ENCODE data around the gene KCNQ1.

KCNQ1 gene

DNA sequence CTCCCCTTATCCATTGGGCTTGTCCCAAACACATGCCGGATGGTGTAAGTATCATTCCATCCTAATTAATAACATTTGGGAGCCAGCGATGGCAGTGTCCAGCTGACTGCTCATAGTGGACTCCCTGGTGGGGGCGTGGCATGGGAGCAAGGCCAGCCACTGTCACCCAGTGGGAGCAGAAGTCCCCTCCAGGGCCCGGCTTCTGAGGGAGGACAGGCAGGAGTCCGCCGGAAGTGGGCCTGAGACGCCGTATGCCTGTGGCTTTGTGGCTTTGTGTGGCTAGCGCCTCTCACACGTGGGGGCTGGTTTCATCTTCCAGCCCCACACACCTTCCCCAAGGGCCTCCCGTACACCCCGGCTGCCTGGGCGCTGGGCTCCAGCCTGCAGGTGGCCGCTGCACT is 124.5 kb downstream of the KCNQ1 start:
- no peak for DNase-seq (ENCODE audit: low read depth, low spot score)
- H3K4me3 ChIP-seq (ENCODE audit: low read length): no peak overlapping the region

DNA sequence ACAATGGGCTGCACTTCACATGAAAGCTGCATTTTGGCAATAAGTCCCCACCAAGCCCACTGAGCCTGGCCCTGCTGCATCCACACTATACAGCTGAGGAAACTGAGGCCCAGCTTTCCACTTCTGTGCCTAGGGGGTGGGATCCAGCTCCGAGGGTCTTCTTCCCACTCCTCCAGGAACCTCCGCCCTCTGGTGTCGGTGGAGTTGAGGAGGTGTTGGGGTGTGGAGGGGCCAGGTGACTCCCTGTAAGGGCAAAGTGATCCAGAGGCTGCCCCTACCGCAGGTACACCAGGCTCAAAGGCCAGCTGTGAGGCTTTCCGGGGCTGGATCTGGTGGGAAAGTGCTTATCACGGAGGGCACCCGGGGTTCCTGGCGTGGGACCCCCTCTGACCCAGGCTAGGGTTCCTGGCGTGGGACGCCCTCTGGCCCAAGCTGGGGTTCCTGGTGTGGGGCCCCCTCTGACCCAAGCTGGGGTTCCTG is 125.0 kb downstream of the KCNQ1 start:
- no peak for DNase-seq (ENCODE audit: low read depth, low spot score)
- H3K4me3 ChIP-seq (ENCODE audit: low read length): no peak overlapping the region

DNA sequence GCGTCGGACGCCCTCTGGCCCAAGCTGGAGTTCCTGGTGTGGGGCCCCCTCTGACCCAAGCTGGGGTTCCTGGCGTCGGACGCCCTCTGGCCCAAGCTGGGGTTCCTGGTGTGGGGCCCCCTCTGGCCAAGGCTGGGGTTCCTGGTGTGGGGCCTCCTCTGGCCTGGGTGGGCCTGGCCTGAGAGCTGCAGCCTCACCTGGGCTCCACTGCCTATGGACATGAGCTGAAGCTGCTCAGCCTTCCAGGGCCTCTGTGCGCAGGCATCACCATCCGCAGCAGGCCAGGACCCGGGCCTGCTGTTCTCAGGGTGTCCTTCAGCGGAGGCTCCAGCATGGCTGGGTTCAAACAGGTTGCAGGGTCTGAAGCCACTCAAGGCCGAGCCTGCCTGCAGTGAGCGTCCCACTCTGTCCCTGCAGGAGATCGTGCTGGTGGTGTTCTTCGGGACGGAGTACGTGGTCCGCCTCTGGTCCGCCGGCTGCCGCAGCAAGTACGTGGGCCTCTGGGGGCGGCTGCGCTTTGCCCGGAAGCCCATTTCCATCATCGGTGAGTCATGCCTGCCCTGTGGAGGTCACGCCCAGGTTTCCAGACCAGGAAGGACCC is 125.5 kb downstream of the KCNQ1 start:
- no peak overlapping the region for H3K4me3 ChIP-seq (ENCODE audit: low read length)
- no peak for DNase-seq (ENCODE audit: low read depth, low spot score)

DNA sequence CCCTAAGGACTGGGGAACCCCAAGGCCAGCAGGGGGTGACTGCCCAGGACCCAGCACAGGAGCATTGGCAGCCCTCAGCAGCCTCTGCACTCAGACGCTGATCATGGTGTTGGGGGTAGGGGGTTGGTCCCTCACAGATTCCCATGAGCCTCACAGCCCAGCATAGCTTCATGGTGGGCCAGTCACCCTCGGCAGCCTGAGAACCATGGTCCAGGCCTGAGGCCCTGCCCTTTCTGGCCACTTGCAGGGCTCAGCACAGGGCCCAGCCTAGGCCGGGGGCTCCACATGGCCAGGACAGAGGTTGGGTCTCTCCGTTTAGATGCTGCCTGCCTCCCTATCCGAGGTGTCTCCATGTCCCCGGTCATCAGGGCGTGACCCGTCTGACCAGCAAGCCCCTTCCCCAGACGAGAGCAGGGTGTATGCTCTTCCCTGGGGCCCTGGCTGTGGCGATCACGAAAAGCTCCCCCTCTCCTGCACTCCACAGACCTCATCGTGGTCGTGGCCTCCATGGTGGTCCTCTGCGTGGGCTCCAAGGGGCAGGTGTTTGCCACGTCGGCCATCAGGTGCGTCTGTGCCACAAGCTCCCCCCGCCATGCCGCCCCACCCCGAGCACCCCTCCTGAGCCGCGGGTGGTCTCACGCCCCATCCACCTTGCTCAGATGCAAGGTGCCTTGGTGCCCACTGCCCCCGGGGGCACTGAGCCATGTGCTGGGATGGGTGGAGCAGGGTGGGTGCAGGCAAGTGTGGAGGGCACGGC is 126.2 kb downstream of the KCNQ1 start:
- no peak overlapping the region for H3K4me3 ChIP-seq (ENCODE audit: low read length)
- DNase-seq (ENCODE audit: low read depth, low spot score): no peak

DNA sequence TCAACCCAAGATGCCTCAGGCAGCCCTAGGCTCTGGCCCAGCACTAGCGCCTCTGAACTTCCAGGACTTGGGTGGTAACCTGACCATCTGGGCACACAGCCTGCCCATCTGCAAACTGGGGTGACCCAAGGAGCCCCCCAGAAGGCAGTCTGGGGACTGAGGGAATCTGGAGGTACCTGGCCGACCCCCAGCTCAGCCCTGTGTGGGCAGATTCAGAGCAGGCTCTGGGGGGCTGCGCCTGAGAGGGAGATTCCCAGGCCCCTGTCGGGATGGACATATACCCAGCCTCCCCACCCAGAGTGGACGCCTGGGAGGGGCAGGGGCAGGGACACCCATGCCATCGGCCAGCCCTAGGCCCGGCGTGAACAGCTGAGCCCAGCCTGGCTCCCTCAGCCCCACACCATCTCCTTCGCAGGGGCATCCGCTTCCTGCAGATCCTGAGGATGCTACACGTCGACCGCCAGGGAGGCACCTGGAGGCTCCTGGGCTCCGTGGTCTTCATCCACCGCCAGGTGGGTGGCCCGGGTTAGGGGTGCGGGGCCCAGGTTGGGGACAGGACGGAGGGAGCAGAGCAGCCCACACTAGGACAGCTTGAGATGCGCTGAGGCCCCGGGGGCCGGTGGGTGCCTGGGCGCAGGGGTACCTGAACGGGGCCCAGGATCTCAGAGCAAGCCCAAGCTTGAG is 126.9 kb downstream of the KCNQ1 start:
- no peak overlapping the region for H3K4me3 ChIP-seq (ENCODE audit: low read length)
- no peak for DNase-seq (ENCODE audit: low read depth, low spot score)

DNA sequence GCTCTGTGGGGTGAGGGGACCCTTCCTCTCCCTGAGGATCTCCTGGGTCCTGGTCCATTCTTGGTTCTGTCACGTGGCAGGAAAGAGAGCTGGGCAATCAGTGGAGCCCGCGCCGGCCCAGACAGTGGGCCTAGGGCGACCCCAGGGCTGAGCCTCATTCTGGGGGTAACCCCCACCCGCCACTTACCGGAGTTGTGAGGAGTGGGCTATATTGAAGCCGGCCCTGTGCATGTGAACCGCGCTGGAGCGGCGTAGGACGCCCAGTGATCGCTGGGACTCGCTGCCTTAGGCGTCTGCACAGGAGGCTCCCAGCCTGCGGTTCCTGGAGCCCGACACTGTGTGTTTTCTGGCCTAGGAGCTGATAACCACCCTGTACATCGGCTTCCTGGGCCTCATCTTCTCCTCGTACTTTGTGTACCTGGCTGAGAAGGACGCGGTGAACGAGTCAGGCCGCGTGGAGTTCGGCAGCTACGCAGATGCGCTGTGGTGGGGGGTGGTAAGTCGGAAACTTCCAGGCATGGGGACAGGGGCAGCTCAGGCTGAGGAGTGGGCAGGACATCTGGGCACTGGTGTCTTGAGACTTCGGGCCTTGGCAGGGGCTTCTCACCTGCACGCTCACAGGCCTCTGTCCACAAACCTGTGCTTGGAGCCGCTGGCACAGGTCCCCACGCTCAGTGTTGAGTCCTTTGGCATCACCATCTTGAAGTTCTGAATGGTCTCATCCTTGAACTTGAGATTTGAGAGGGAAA is 127.9 kb downstream of the KCNQ1 start:
- no peak overlapping the region for H3K4me3 ChIP-seq (ENCODE audit: low read length)
- DNase-seq (ENCODE audit: low read depth, low spot score): no peak

DNA sequence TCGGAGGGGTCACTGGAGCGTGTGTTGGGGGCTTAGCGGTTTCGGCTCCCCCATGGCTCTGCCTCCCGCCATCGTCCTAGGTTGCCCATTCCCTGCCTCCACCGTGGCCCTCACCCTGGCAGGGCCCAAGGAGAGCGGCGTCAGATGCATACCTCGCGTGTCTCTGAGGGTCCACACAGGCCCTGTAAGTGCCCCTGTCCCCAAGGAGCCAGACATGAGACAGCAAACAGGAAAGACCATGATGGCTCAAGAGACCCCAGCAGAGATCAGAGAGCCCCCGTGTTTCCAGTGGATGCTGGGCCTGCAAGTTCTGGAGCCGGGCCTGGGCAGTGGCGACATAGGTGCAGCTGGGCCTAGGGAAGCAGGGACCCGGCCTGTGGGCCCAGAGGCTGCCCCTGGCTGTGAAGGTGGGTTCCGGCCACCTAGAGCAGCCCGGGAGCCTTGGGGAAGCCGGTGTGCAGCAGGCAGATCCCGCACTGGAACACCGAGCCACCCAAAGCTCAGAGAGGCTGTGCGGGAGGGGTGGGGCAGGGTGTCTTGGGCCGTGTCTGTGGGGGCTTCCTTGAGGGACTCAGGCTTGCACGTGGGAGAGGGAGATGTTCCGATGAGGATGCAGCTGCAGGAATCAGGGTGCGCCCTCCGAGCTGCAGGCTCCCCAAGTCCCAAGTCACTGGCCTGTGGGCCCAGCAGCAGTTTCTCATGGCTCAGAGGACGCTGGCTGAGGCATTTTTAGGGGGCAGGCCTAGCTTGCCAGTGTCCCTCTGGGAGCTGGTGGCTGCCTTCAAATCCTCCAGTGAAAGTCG is 128.6 kb downstream of the KCNQ1 start:
- DNase-seq (ENCODE audit: low read depth, low spot score): no peak
- H3K4me3 ChIP-seq (ENCODE audit: low read length): no peak overlapping the region

DNA sequence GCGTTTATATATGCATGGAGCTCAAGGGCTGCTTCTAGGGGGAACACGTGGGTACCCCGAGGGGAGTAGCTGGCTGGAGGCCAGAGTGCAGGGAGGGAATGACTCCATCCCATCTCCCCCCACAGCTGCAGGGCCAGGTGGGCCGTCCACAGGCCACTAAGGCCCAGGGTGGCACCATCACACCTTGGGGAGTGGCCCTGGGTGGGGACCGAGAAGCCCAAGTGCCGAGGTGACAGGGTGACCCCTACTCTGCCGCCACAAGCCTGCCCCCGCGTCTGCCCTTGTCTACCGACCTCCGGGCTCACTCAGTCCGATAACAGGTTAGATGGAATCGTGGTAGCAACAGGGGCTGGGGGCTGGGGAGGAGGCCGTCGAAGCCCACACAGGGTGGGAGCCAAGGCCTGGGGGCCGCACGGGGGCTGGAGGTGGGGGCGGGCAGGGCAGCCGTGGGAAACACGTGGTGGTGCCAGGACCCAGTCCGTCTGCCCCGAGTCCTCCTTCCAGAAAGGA is 129.3 kb downstream of the KCNQ1 start:
- no peak overlapping the region for H3K4me3 ChIP-seq (ENCODE audit: low read length)
- DNase-seq (ENCODE audit: low read depth, low spot score): no peak

DNA sequence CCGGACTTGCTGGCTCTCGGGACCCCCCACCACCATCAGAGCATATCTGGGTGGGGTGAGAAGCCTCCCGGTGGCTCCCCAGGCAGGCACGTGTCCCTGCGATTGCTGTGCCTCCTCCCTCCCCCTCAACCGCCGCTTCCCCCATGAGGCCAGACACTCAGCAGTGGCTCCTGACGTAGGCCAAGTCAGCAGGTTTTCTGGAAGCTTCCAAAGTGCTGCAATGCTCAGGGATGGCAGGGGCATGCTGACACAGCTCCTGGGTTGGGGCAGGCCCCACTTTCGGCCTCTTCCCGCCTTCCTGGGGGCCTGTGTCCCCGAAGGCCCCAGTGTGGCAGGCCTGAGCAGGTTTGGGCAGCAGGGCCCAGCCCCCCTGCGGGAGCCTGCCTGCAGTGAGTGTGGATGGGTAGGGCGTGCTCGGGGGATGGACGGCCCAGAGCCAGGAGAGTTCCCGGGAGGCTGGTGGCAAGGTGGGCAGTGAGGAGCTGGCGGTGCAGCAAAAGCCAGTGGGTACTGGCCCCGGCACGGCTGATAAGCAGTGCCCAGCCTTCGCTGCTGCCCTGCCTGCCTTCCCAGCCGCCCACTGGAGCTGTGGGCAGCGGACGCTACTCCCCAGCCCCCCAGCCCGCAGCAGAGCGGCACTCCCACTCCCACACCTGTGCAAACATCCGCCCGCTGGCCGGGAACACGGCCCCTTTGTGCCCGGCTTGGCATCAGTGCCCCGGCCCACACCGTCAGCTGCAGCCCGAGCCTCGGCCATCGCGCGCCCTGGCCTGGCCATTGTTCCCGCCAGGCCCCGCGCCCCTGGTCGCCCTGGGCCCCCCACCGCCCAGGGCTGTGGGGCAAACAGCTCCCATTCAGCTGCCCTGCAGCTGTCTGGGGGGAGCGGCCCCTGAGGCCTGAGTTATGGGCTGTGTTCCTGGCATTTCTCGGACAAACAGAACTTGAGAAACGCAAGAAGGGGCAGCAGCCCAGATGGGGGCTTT is 130.0 kb downstream of the KCNQ1 start:
- H3K4me3 ChIP-seq (ENCODE audit: low read length): no peak overlapping the region

DNA sequence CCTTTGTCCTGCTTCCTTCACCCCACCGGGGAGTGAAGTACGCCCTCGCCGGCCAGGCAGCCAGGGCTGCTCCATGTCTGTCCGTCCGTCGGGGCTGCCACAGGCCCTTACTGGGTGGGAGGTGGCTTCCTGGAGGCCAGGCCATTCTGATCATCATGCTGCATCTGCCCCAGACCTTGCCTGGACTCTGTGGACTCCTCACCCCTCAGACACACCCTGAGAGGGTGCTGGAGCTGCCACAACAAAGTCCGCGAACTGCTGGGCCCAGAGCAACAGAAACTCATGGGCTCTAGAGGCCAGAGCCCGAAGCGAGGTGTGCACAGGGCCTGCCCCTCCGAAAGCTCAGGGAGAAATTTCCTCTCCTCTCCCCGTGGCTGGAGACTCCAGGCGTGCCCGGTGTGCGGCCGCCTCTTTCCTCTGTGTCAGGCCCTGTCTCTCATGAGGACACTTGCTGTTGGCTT is 130.8 kb downstream of the KCNQ1 start:
- no peak for DNase-seq (ENCODE audit: low read depth, low spot score)

More for the DNA sequence above, 130.0 kb downstream of the KCNQ1 start:
- DNase-seq (ENCODE audit: low read depth, low spot score): no peak

DNA sequence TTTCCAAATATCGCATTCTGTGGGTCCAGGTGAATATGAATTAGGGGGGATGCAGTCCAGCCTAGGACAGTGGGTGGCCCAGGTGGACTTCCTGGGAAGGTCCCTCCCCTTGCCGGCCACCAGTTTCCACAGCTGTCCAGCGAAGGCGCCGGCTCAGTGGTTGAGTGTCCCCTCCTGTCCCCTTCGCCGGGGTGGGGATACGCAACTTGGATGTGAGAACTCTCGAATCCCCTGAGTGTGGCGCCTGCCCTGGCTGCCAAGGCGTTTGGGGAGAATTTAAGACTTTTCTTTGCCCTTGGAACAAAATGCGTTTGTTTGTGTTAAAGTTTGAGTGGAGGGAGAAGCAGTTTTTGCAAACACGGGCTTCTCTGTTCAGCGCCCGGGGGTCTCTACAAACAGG is 131.3 kb downstream of the KCNQ1 start:
- no peak overlapping the region for H3K4me3 ChIP-seq (ENCODE audit: low read length)
- DNase-seq (ENCODE audit: low read depth, low spot score): no peak

More for the DNA sequence above, 130.8 kb downstream of the KCNQ1 start:
- no peak overlapping the region for H3K4me3 ChIP-seq (ENCODE audit: low read length)

DNA sequence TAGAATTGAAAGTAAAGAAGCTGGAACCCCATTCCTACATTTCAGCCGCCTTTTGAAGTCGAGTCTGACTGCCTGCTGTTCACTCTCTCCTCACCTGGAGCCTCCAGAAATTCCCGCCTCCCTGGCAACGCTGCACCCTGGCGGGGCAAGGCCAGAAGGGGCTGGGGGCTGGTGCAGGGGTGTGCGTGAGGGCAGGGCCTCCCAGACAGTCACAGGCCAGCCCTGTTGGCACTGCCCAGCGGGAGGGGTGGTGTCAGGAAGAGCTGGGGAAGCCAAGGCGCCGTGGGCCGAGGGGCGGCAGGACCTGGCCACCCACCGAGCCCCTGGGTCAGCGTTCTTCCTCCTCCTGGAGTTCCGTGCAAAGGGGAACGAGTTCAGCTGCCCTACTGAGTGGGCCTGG is 131.7 kb downstream of the KCNQ1 start:
- DNase-seq (ENCODE audit: low read depth, low spot score): no peak
- no peak overlapping the region for H3K4me3 ChIP-seq (ENCODE audit: low read length)

DNA sequence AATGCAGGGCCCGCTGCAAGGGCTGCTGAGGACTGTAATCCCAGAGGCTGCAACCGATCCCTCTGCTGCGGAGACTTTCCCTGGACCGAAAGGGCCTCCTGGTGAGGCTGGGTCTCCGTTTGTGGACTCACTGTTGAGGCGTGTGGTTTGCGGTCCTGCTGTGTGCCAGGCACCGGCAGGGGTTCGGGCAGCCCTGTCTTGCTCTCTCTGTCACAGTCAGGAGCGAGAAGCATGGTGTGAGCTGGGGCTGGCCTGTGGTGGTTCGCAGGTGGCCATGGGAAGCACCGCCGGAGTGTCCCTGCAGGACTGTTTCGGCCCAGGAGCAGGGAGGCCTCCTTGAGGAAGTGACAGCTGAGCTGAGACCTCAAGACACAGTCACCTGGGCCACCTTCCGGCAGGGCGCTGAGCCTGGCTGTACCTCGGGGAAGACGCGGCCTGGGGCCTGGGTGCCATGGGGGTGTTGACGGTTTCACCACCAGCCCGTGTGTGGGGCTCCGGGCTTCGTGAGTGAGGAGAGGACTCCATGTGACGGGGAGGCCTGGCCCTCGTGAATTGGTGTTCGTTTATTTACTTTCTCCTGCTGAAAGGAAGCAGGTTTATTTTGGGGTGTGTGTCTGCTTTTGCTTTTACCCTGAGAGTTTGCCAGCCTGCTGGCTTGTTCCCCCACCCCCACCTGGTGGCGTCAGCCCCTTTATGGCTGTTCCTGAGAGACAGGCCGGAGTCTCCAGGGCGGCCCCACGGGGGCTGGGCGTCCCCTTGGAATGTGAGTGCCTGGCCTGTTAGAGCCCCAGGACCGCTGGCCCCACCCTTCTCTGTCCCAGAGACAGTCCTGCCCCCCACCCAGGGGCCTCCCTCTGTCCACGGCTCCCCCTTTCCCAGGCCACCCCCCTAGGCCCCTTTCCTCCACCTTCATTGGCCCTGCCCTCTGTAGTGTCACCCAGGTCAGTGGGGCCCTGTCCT is 132.5 kb downstream of the KCNQ1 start:
- no peak overlapping the region for H3K4me3 ChIP-seq (ENCODE audit: low read length)

DNA sequence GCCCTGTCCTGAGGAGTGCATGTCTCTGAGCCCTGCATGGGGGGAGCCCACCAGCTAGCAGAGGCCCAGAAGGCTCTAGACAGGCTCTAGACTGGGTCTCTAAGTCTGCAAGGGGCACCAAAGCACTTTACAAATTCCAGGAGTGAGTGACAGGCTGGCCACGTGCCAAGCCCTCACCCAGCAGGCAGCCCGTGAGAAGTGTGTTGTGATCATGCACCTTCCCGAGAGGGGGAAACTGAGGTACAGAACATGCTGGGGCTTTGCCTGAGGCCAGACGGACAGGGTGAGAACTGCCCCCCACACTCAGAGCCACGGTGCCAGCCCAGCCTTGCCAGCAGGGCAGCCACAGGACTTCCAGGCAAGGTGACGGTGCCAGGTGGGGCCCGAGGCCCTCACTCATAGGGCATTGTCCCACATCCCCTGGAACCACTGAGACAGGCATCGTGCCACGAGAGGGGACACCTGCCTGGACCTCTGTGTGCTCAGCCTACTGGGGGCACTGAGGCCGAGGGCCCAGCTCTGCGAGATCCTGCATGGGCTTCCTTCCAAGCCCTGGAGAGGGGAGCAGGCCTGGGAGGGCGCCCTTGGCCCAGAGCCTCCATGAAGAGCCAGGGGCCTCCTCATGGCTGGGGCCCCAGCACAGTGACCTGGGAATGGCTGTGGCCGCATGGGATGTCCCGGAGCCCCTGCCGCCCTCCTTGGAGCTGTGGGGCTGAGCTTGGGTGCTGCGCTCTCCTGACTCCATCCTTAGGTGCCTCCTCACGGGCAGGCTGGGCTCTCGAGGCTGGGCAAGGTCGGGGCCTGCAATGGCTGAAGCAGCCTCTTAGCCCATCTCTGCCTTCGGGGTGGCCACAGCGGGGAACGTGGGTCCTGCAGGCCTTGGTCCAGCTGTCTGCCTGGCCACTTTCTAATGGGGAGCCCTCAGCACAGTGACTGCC is 133.5 kb downstream of the KCNQ1 start:
- no peak for DNase-seq (ENCODE audit: low read depth, low spot score)
- no peak overlapping the region for H3K4me3 ChIP-seq (ENCODE audit: low read length)

More for the DNA sequence above, 132.5 kb downstream of the KCNQ1 start:
- DNase-seq (ENCODE audit: low read depth, low spot score): no peak

DNA sequence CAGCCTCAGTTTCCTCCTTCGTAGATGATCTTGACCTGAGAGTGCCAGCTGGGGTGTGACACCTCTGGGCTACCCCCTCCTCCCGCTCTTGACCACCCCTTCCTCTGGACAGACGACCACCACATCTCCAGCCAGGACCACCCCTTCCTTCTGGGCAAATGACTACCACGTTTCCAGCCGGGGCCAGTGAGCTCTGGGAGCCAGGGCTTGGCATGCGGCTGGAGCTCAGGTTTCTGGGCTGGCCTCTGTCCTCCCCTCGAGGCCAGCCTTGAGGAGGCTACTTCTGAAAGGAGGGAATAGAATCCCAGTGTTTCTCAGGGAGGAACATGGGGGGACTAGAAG is 134.1 kb downstream of the KCNQ1 start:
- no peak for DNase-seq (ENCODE audit: low read depth, low spot score)
- no peak overlapping the region for H3K4me3 ChIP-seq (ENCODE audit: low read length)
